Uterus (tissue), 4 donors: ENCODE measurements around the gene ZNRD2. TPM values are rescaled to one million over a fixed set of nuclear protein-coding genes. Genes with fewer than 3 reads are reported as not detected.
A peak's percentile ranks its signal among the peaks of the same experiment; 100 is the strongest.

Experiments used
- DNase-seq, 2 donors: peaks; one replicate each; pipeline ENCODE4 v3.0.0-alpha.2; 2019 to 2020
- H3K27ac ChIP-seq, 2 donors: fragments of 200-600 bp; sonication (generic); 1 replicate in 1 of 2; 2 replicates in 1 of 2; pipeline ENCODE4 v1.5.1; 2016 to 2018
- H3K27me3 ChIP-seq, 2 donors: fragments of 200-600 bp; sonication (generic); one replicate each; pipeline ENCODE4 v1.5.1; 2018 to 2019; ENCODE audit warnings: control low read depth in 1 of 2
- H3K36me3 ChIP-seq, 2 donors: fragments of 200-600 bp; sonication (generic); one replicate each; pipeline ENCODE4 v1.5.1; 2019; ENCODE audit warnings: control low read depth in 1 of 2
- H3K4me1 ChIP-seq, 2 donors: fragments of 200-600 bp; sonication (generic); one replicate each; pipeline ENCODE4 v1.5.1; 2018 to 2019; ENCODE audit warnings: control low read depth in 1 of 2
- H3K4me3 ChIP-seq, 2 donors: fragments of 200-600 bp; sonication (generic); 1 replicate in 1 of 2; 2 replicates in 1 of 2; pipeline ENCODE4 v1.5.1; 2018 to 2019; ENCODE audit warnings: mild to moderate bottlenecking in 1 of 2
- H3K9me3 ChIP-seq, 2 donors: fragments of 200-600 bp; sonication (generic); one replicate each; pipeline ENCODE4 v1.5.1; 2019; ENCODE audit warnings: control low read depth in 1 of 2
- CTCF ChIP-seq, 4 experiments: fragments of 200-600 bp in 2 of 4; fragments of 450-650 bp in 2 of 4; sonication (generic) in 2 of 4; IDR thresholded peaks; one replicate each; pipeline ENCODE4 v1.5.1; 2016 to 2019; ENCODE audit warnings: antibody characterized with exemption in 4 of 4, mild to moderate bottlenecking in 2 of 4, moderate library complexity in 1 of 4
- POLR2A ChIP-seq, 2 donors: fragments of 450-650 bp; IDR thresholded peaks; one replicate each; pipeline ENCODE4 v1.6.1; 2016; ENCODE audit warnings: antibody characterized with exemption in 2 of 2, mild to moderate bottlenecking in 1 of 2, moderate library complexity in 1 of 2
- intact Hi-C: fragments of 100-400 bp; cut with DNase I; formaldehyde crosslinking; loops from one replicate; pipeline ENCODE4 v1.15.1; 2023; ENCODE audit warnings: low total_unique reads
- total RNA-seq, 4 donors: library from RNA; depleted of rRNA in 3 of 4; stranded (reverse); fragments of >200 nt in 3 of 4; gene quantifications; one replicate each; pipeline versions ENCODE4 v1.1.0 to v1.2.4, GENCODE V29; 2014 to 2023
- donor health status: DM: yes; HTN: yes; CAD: no.

ZNRD2 gene
- total RNA-seq, 4 donors from 2014 or later: 12.3 to 42.6 (median 31.6) TPM

- no peak overlapping the region for H3K4me3 ChIP-seq
- intact Hi-C loops: no loop called here
- TF ChIP-seq POLR2A (IDR thresholded peaks at IDR 0.05): no peak
- no peak for TF ChIP-seq CTCF (IDR thresholded peaks at IDR 0.05)
- no peaks in the 10 kb centered on the region for H3K9me3 ChIP-seq
- no peak for DNase-seq
- H3K27ac ChIP-seq: peak overlapping the region; percentile 99 to 100
- H3K36me3 ChIP-seq: no peaks in the 10 kb centered on the region
- H3K4me1 ChIP-seq: peaks cover 0 to 21% of the 10 kb centered on the region in 2 donors
- no peaks in the 10 kb centered on the region for H3K27me3 ChIP-seq
Observed at GRCh38 chr11:65554057-65554818, 16.0 kb upstream of the ZNRD2 start.

- TF ChIP-seq POLR2A (IDR thresholded peaks at IDR 0.05): no peak
- intact Hi-C loops: no loop called here
- H3K4me3 ChIP-seq: no peak overlapping the region
Observed at GRCh38 chr11:65554842-65555430, 15.3 kb upstream of the ZNRD2 start.

GRCh38 chr11:65555693-65556231 is 14.5 kb upstream of the ZNRD2 start:
- peaks cover under 1 to 21% of the 10 kb centered on the region in 2 donors for H3K4me1 ChIP-seq
- peak overlapping the region; percentile 99 to 100 for H3K27ac ChIP-seq
- intact Hi-C loops: no loop called here

More at GRCh38 chr11:65554842-65555430, 15.3 kb upstream of the ZNRD2 start:
- Histone ChIP-seq H3K9me3 (no peaks in the 10 kb centered on the region), H3K27ac (peak overlapping the region; percentile 99 to 100), H3K27me3 (no peaks in the 10 kb centered on the region), H3K36me3 (no peaks in the 10 kb centered on the region), H3K4me1 (peaks cover 0 to 21% of the 10 kb centered on the region in 2 donors)
- no peak for DNase-seq

GRCh38 chr11:65556470-65557279 is 13.6 kb upstream of the ZNRD2 start:
- Histone ChIP-seq H3K9me3 (no peaks in the 10 kb centered on the region), H3K36me3 (no peaks in the 10 kb centered on the region), H3K27me3 (no peaks in the 10 kb centered on the region), H3K4me3 (peak overlapping the region; percentile 61 to 73), H3K4me1 (peaks cover 4 to 21% of the 10 kb centered on the region in 2 donors), H3K27ac (peak overlapping the region; percentile 99 to 100)
- intact Hi-C loops: no loop called here
- TF ChIP-seq POLR2A (IDR thresholded peaks at IDR 0.05) (no peak), CTCF (IDR thresholded peaks at IDR 0.05) (no peak)
- no peak for DNase-seq

More at GRCh38 chr11:65555693-65556231, 14.5 kb upstream of the ZNRD2 start:
- no peaks in the 10 kb centered on the region for H3K9me3 ChIP-seq
- DNase-seq: peak in 1 of 2 donors; percentile 63
- TF ChIP-seq CTCF (IDR thresholded peaks at IDR 0.05): no peak
- TF ChIP-seq POLR2A (IDR thresholded peaks at IDR 0.05): no peak
- H3K36me3 ChIP-seq: no peaks in the 10 kb centered on the region
- no peaks in the 10 kb centered on the region for H3K27me3 ChIP-seq
- H3K4me3 ChIP-seq: no peak overlapping the region

GRCh38 chr11:65557280-65558001 is 12.8 kb upstream of the ZNRD2 start:
- Histone ChIP-seq H3K4me3 (peak overlapping the region; percentile 61 to 73), H3K9me3 (no peaks in the 10 kb centered on the region), H3K27me3 (no peaks in the 10 kb centered on the region), H3K27ac (peak overlapping the region; percentile 99 to 100), H3K36me3 (no peaks in the 10 kb centered on the region), H3K4me1 (peaks cover 4 to 21% of the 10 kb centered on the region in 2 donors)
- intact Hi-C loops: no loop called here
- TF ChIP-seq POLR2A (IDR thresholded peaks at IDR 0.05) (peak in 1 of 2 donors; percentile 13), CTCF (IDR thresholded peaks at IDR 0.05) (no peak)
- peak in 1 of 2 donors; percentile 40 for DNase-seq
